ENCODE results near the gene CDC37. TPM values are rescaled to one million over a fixed set of nuclear protein-coding genes. Genes with fewer than 3 reads are reported as not detected.
A peak's percentile ranks its signal among the peaks of the same experiment; 100 is the strongest.

Gene CDC37
- polyA plus RNA-seq, 1 donor (not counting 4 experiments of a cell fraction or from before 2014, with no cell fraction given) = 376 TPM

GRCh38 chr19:10406191-10406590 is 2.8 kb upstream of the CDC37 start:
- no peak for TF ChIP-seq EZH2 (IDR thresholded peaks at IDR 0.05; ENCODE audit: low read length)
- no peak overlapping the region for H3K27ac ChIP-seq (ENCODE audit: control insufficient read depth, insufficient read depth, low read length)
- DNase-seq (ENCODE audit: low read depth, low spot score) (no peak), FAIRE-seq (no peak)
- H3K4me2 ChIP-seq (ENCODE audit: control insufficient read depth, extremely low read depth, insufficient read depth, low read depth, low read length) = no peak overlapping the region
- peaks cover 21% of the 10 kb centered on the region for H3K79me2 ChIP-seq (ENCODE audit: control insufficient read depth, insufficient read depth, low read length)
- H3K9me1 ChIP-seq (ENCODE audit: control insufficient read depth, extremely low read depth, insufficient read depth, low read length) = no peaks in the 10 kb centered on the region
- H2AFZ ChIP-seq (ENCODE audit: control insufficient read depth, low read length) = no peak overlapping the region
- no peak overlapping the region for H3K4me3 ChIP-seq (ENCODE audit: control insufficient read depth in 2 of 3, extremely low read depth in 1 of 3, insufficient read depth in 2 of 3, low read depth in 1 of 3, low read length in 3 of 3)
- H3K4me1 ChIP-seq (ENCODE audit: control insufficient read depth, extremely low read depth, insufficient read depth, low read length) = peaks cover 19% of the 10 kb centered on the region
- H3K36me3 ChIP-seq (ENCODE audit: control insufficient read depth in 2 of 2, extremely low read depth in 1 of 2, insufficient read depth in 2 of 2, low read length in 2 of 2) = no peaks in the 10 kb centered on the region
- no peaks in the 10 kb centered on the region for H3K9me3 ChIP-seq (ENCODE audit: control insufficient read depth, low read depth, low read length)
- H3K27me3 ChIP-seq (ENCODE audit: control insufficient read depth, extremely low read depth, insufficient read depth, low read length) = peaks cover 21% of the 10 kb centered on the region
- no peak overlapping the region for H3K9ac ChIP-seq (ENCODE audit: control insufficient read depth, extremely low read depth, insufficient read depth, low read length)
- dilution Hi-C loops (cut with MboI; ENCODE audit: extremely low pct_ligation_motif_present, low sequenced_read_pairs) = no loop called here
- peaks cover 4% of the 10 kb centered on the region for H4K20me1 ChIP-seq (ENCODE audit: control insufficient read depth, extremely low read depth, insufficient read depth, low read length)

GRCh38 chr19:10404888-10405820 is 1.8 kb upstream of the CDC37 start:
- Histone ChIP-seq H3K27ac (ENCODE audit: control insufficient read depth, insufficient read depth, low read length) (no peak overlapping the region), H3K4me2 (ENCODE audit: control insufficient read depth, extremely low read depth, insufficient read depth, low read depth, low read length) (peak overlapping the region; percentile 98), H3K4me3 (ENCODE audit: control insufficient read depth in 2 of 3, extremely low read depth in 1 of 3, insufficient read depth in 2 of 3, low read depth in 1 of 3, low read length in 3 of 3) (peak overlapping the region in 2 of 3 experiments; percentile 69 to 93), H3K9ac (ENCODE audit: control insufficient read depth, extremely low read depth, insufficient read depth, low read length) (no peak overlapping the region), H3K9me1 (ENCODE audit: control insufficient read depth, extremely low read depth, insufficient read depth, low read length) (no peaks in the 10 kb centered on the region), H3K9me3 (ENCODE audit: control insufficient read depth, low read depth, low read length) (no peaks in the 10 kb centered on the region), H2AFZ (ENCODE audit: control insufficient read depth, low read length) (no peak overlapping the region), H3K27me3 (ENCODE audit: control insufficient read depth, extremely low read depth, insufficient read depth, low read length) (peaks cover 21% of the 10 kb centered on the region), H3K79me2 (ENCODE audit: control insufficient read depth, insufficient read depth, low read length) (peaks cover 32% of the 10 kb centered on the region), H4K20me1 (ENCODE audit: control insufficient read depth, extremely low read depth, insufficient read depth, low read length) (peaks cover 11% of the 10 kb centered on the region), H3K4me1 (ENCODE audit: control insufficient read depth, extremely low read depth, insufficient read depth, low read length) (peaks cover 25% of the 10 kb centered on the region), H3K36me3 (ENCODE audit: control insufficient read depth in 2 of 2, extremely low read depth in 1 of 2, insufficient read depth in 2 of 2, low read length in 2 of 2) (peaks cover 4% of the 10 kb centered on the region in 2 experiments)
- DNase-seq (ENCODE audit: low read depth, low spot score) (no peak), FAIRE-seq (no peak)
- dilution Hi-C loops (cut with MboI; ENCODE audit: extremely low pct_ligation_motif_present, low sequenced_read_pairs) = no loop called here
- TF ChIP-seq CTCF (optimal IDR thresholded peaks at IDR 0.05 in 1 of 3, IDR thresholded peaks at IDR 0.05 in 1 of 3, conservative IDR thresholded peaks at IDR 0.05 in 1 of 3; ENCODE audit: extremely low read depth in 1 of 3, insufficient read depth in 2 of 3, low read length in 3 of 3) (no peak), EZH2 (IDR thresholded peaks at IDR 0.05; ENCODE audit: low read length) (peak; percentile 53)
